ENCODE results near the gene LARGE2.
A peak's percentile ranks its signal among the peaks of the same experiment; 100 is the strongest.
"Not testable (repeated sequence)": the region's sequence is repeated elsewhere in the genome, so short reads cannot be mapped to it uniquely, and the experiment has no call there.

Gene LARGE2

DNA sequence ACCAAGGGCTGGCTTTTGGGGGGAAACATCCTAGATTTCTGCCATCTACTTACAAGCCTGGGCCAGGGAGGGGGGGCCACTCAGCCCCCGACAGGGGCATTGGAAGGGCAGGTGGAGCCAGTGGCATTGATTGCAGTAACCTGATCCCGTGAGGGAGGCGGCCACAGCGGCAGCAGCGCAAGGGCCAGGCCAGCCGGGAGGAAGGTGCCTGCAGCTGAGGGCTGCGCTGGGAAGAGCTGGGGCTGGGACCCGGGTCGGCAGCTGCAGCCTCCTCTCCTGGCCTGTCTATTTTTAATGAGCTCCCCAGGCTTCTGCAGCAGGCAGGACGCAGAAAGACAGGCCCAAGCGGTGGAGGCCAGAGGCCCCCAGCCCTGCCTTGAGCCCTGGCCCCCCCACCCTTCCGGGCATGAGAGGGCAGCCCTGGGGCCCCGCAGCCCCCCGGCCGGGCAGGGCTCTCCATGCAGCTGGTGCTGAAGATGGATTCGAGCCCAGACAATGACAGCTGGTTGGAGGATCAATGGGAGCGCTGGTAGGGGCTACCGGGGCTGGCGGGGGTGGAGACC, 26.0 kb upstream of the LARGE2 start:
- no peak for DNase-seq (ENCODE audit: low read depth)

GRCh38 chr11:45897556-45897955, 24.9 kb upstream of the LARGE2 start:
- no peak for DNase-seq (ENCODE audit: low read depth)

- no peak for DNase-seq (ENCODE audit: low read depth)
These were observed 23.4 kb upstream of the LARGE2 start for GRCh38 chr11:45899086-45899447.

GRCh38 chr11:45899448-45900174, 22.8 kb upstream of the LARGE2 start:
- peak; percentile 52 for DNase-seq (ENCODE audit: low read depth)

- not testable (repeated sequence) for DNase-seq (ENCODE audit: low read depth)
These were observed 22.2 kb upstream of the LARGE2 start for GRCh38 chr11:45900175-45900800.

DNA sequence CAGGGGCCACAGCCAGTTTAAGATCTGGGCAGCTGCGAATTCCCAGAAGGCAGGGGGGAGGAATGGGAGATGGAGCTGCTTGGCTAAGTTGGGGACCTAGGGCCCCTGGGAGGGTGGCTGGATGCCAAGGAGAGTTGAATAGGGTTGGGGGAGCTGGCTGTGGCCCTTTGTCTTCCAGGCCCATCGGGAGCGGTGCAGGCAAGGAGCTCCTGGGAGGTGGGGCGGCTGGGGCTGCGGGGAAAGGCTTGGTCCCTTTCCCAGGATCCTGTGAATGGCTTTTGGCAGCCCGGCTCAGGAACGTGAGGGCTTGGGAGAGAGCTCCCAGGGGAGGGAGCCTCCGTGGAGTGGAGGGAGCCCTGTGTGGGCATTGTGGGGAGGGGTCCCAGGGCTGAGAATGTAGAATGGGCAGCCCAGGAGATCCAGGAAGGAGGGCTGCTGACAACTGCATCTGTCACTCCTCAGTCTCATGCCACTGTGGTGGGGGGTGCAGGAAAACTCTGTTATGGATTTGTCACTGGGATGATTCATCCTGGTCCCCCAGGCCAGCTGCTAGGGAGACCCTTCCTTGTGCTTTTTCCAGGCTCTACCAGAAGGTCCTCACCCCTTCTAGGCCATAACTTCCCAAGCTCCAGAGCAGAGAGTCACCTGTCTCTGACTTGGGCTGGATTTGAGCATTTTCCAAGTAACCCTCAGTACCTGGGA, 21.4 kb upstream of the LARGE2 start:
- DNase-seq (ENCODE audit: low read depth) = no peak

DNA sequence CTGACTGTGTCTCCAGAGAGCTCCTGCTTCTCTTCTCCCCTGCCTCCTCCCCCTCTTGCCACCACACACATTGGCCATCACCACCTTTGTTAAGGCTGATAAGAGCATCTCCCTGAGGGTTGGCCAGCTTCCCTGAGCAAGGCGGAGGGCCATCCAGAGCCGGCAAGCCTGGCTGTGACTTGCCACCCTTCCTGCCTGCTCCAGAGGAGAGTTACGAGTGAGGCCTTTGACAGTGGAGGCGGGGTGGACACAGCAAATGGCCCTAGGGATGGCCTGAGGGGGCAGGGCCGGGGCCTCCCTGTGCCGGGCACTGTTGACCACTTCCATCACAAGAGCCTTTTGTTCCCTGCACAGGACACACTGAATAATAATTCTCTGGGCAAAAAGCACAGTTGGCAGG, 20.8 kb upstream of the LARGE2 start:
- no peak for DNase-seq (ENCODE audit: low read depth)

- no peak for DNase-seq (ENCODE audit: low read depth)
These were observed 19.7 kb upstream of the LARGE2 start for GRCh38 chr11:45902452-45903380.

GRCh38 chr11:45904309-45904915, 18.0 kb upstream of the LARGE2 start:
- DNase-seq (ENCODE audit: low read depth) = no peak

DNA sequence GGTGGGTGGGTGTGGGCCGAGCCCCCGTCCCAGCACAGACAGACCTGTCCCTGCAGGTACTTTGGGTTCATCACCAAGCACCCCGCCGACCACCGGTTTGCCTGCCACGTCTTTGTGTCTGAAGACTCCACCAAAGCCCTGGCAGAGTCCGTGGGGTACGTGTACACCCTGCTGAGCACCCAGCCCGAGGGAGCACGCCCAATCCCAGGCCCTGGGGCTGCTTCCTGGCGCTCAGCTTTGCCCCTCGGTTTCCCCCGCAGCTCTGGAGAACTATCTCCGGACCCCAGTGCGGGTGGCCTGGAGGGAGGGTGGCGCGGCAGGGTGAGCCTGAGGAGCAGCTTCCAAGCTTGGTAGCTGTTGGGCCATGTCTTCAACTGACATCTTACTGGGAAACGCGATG, 17.4 kb upstream of the LARGE2 start:
- no peak for DNase-seq (ENCODE audit: low read depth)

DNA sequence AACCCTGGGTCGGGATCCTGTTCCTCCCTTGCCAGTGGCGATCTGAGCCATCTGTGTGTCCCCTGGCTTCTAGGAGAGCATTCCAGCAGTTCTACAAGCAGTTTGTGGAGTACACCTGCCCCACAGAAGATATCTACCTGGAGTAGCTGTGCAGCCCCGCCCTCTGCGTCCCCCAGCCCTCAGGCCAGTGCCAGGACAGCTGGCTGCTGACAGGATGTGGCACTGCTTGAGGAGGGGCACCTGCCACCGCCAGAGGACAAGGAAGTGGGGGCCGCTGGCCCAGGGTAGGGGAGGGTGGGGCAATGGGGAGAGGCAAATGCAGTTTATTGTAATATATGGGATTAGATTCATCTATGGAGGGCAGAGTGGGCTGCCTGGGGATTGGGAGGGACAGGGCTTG, 16.9 kb upstream of the LARGE2 start:
- DNase-seq (ENCODE audit: low read depth) = not testable (repeated sequence)

DNA sequence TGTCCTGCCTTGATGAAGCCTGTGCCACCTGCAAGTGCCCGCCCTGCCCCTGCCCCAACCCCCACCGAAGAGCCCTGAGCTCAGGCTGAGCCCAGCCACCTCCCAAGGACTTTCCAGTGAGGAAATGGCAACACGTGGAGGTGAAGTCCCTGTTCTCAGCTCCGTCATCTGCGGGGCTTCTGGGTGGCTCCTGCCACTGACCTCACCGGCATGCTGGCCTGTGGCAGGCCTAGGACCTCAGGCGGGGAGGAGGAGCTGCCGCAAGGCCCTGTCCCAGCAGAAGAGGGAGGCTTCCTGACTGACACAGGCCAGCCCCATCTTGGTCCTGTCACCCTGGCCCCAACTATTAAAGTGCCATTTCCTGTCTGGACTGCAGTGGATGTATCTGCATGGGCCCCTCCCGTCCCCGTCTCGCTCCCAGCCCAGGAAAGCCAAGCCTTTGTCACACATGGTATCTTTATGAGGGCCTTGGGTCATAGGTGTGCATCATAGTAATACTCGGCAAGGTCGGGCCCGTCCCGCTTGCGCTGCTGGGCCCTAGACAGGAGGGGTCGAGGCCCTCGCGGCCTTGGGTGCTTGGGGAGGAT, 16.3 kb upstream of the LARGE2 start:
- no peak for DNase-seq (ENCODE audit: low read depth)

- DNase-seq (ENCODE audit: low read depth) = no peak
These were observed 15.4 kb upstream of the LARGE2 start, which contains the start of gene FREY1 for GRCh38 chr11:45906965-45907611. TSS of gene FREY1 (minus strand) at chr11:45907271. CDS start at chr11:45907245, 26 bp downstream.

DNA sequence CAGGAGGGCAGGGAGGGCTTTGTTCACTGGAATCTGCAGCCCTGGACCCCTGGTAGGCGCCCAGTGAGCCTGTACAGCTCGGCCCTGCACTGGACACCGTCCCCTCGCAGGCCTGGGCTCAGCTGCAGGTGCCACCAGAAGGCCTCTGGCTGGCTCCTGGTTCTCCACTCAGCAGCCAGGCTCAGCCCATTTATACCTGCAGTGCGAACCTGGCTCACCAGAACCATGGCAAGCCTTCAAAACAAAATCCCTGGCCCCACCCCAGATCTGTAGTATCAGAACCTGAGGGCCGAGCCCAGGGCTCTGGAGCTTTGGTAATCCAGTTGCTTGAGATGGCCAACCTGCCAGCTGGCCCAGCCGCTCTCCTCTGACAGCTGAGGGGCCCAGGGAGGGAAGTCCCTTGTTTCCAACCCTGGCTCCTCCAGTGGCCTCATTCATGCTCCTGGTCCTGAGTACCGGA, 14.5 kb upstream of the LARGE2 start:
- no peak for DNase-seq (ENCODE audit: low read depth)

- DNase-seq (ENCODE audit: low read depth) = no peak
These were observed 12.6 kb upstream of the LARGE2 start for GRCh38 chr11:45909594-45910475.

DNA sequence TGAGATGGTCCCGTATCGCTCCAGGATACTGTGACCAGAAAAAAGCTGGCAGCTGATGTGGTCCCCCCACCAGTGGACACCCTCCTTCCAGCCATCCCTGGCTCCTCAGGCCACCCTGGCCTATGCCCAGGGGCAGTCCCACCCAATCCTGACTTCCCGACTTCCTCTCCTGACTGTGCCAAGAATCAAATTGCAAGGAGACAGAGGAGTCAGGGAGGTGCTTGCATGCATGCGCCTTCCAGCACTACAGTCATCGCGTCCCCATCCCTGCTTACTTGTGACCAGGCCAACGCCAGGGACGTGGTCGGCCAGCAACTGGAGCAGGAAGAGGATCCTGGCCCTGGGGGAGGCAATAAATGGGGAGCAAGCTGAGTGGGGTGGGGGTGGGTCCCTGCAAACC, 11.8 kb upstream of the LARGE2 start:
- DNase-seq (ENCODE audit: low read depth) = no peak

DNA sequence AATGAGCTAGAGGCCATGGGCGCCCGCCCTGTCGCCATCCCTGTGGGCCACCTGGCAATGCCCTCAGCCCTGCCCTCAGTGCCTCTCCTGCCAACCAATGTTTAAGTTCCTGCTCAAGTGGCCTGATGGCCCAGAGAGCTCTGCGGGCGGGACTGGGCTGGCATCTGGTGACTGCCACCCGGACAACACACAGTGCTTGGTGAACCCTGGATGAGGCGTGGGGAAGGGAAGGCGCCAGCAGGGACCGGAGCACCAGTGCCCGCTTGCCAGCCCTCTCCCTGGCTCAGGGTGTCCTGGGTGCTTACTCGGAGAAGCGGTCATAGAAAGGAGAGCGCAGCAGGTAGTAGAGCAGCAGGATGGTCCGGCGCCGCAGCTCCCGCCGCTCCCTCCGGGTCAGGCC, 8.9 kb upstream of the LARGE2 start:
- no peak for DNase-seq (ENCODE audit: low read depth)

DNA sequence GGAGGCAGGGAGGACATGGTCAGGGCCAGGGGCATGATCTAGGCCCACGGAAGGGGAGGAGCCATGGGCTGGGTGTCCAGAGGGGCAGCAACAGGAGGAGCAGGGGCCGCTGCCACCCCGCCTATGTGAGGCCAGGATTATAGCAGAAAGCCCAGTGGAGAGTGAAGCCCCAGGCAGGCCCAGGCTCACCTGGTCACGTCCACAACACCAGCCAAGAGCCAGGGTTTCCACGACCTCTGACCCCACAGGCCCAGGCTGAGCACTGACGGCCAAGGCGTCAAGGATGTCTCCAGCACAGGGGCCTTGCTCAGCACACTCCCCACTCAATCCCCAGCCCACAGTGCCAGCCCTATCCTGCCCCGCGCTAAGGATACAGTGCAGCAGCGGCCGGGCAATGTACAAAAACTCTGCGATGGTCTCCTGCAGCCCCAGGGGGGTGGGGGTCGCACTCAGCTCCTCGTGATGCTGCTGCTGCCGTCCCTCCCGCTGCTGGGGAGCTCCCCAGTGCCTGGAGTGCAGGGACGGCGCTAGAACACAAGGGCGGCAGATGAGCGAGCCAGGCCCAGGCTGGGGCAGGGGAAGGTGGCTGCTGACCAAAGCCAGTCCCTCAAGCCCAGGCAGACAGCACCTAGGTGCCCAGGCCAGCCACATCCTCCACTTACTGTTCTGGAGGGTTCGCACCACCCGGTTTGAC, 8.4 kb upstream of the LARGE2 start:
- DNase-seq (ENCODE audit: low read depth) = no peak

GRCh38 chr11:45915446-45915845, 7.0 kb upstream of the LARGE2 start:
- DNase-seq (ENCODE audit: low read depth) = no peak

Data from activated T-cell treated with anti-CD3 and anti-CD28 coated beads for 24 hours (primary cell).